ENCODE results near the gene PPIAL4G. TPM values are rescaled to one million over a fixed set of nuclear protein-coding genes. Genes with fewer than 3 reads are reported as not detected.
"Not testable (repeated sequence)": the region's sequence is repeated elsewhere in the genome, so short reads cannot be mapped to it uniquely, and the experiment has no call there.

PPIAL4G gene
- total RNA-seq, 1 donor from 2014 or later = not detected

DNA sequence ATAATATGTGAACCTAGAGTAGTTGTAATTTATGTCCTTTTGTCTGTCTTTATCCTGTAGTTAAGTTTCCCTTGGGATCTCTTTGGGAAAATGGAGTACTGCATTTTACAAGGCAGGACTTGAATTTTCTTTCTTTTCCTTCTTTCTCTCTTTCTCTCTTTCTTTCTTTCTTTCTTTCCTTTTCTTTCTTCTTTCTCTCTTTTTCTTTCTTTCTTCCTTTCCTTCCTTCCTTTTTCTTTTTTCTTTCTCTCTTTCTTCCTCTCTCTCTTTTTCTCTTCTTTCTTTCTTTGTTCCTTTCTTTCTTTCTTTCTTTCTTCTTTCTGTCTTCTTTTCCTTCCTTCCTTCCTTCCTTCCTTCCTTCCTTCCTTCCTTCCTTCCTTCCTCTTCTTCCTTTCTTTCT is 10.8 kb upstream of the PPIAL4G start:
- not testable (repeated sequence) for H3K27ac ChIP-seq (ENCODE audit: low read depth, low read length)

DNA sequence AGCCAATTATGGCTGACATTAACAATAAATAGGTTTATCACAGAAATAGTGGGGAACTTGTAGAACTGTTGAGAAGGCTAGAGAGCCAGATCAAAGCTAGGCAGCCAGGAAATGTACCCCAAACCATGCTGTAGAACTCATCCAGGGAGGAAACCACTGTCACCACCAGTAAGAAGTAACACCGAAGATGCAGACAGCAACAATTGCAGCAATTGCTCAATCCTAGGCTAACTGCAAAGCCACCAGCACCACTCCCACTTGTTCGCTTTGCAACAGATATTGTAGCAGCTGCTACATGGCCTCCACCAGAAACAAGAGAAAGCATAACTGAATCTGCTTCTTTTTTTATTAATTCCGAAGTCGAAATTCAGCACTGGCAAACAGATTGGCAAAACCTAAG is 2.0 kb downstream of the PPIAL4G start:
- not testable (repeated sequence) for H3K9me3 ChIP-seq (ENCODE audit: control insufficient read depth in 3 of 3, low read length in 3 of 3); H3K9ac ChIP-seq (ENCODE audit: low read depth in 1 of 3, low read length in 3 of 3); H3K4me1 ChIP-seq (ENCODE audit: control insufficient read depth in 3 of 3, insufficient read depth in 3 of 3, low read length in 3 of 3); H3K27me3 ChIP-seq (ENCODE audit: control insufficient read depth in 3 of 3, insufficient read depth in 3 of 3, low read length in 3 of 3); H3K36me3 ChIP-seq (ENCODE audit: control insufficient read depth in 3 of 3, insufficient read depth in 3 of 3, low read length in 3 of 3); H3K4me3 ChIP-seq (ENCODE audit: low read length in 3 of 3); H3K27ac ChIP-seq (ENCODE audit: low read depth, low read length)

More for the DNA sequence above, 10.8 kb upstream of the PPIAL4G start:
- not testable (repeated sequence) for H3K4me3 ChIP-seq (ENCODE audit: low read length in 3 of 3); H3K9ac ChIP-seq (ENCODE audit: low read depth in 1 of 3, low read length in 3 of 3); H3K36me3 ChIP-seq (ENCODE audit: control insufficient read depth in 3 of 3, insufficient read depth in 3 of 3, low read length in 3 of 3); H3K27me3 ChIP-seq (ENCODE audit: control insufficient read depth in 3 of 3, insufficient read depth in 3 of 3, low read length in 3 of 3); H3K4me1 ChIP-seq (ENCODE audit: control insufficient read depth in 3 of 3, insufficient read depth in 3 of 3, low read length in 3 of 3); H3K9me3 ChIP-seq (ENCODE audit: control insufficient read depth in 3 of 3, low read length in 3 of 3)

DNA sequence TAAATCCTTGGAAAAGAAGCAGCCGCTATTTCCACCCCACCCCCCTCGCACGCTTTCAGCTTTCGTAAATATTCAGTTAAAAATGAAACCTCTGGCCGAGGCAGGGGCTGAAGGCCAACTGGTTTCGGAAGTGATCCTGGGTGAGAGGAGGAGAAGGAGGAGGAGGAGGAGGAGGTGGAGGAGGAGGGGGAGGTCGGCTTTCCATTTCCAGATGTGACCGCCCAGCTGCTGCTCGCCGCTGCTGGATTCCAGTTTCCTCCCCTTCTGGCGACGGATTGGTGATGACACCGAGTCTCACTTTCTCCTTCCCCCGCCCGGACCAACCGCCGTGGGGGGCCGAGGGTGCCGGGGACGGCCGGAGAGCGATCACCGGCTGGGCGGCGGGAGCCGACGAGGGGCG is 23.4 kb downstream of the PPIAL4G start:
- not testable (repeated sequence) for H3K4me1 ChIP-seq (ENCODE audit: control insufficient read depth in 3 of 3, insufficient read depth in 3 of 3, low read length in 3 of 3); H3K27ac ChIP-seq (ENCODE audit: low read depth, low read length); H3K9ac ChIP-seq (ENCODE audit: low read depth in 1 of 3, low read length in 3 of 3); H3K9me3 ChIP-seq (ENCODE audit: control insufficient read depth in 3 of 3, low read length in 3 of 3); H3K36me3 ChIP-seq (ENCODE audit: control insufficient read depth in 3 of 3, insufficient read depth in 3 of 3, low read length in 3 of 3); H3K27me3 ChIP-seq (ENCODE audit: control insufficient read depth in 3 of 3, insufficient read depth in 3 of 3, low read length in 3 of 3)
- peak overlapping the region in 2 of 3 donors; percentile 55 to 59 for H3K4me3 ChIP-seq (ENCODE audit: low read length in 3 of 3)

DNA sequence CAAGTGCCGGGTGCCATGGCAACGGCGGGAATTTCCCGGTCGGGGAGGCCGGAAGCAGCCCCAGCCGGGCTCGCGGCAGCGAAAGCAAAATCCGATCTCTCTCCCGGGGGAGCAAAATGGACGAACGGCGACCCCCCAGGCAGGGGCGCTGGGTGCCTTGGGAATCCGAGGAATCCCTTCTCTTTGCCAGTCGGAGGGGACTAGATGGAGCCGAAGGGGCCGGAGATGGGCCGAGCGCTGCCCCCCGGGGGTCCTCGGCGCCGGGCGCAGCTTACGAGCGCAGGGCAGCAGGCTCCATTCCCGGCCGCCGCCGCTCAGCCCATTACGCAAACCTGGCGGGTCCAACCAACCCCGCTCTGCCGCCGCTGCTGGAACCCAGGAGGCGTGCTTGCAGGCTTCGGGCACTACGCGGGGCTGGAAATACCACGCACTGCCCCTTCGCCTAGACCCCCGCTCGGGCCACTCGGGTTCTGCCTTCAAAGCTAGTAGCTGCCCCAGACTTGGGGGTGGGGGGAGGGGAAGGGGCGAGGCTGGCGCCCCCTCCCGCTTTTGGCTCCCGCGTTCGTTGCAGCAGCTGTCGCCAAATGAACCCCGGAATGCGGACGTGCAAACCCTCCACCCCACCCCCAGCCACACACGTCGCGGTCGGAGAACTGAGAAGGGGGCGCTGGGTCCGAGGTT is 24.1 kb downstream of the PPIAL4G start:
- H3K27me3 ChIP-seq (ENCODE audit: control insufficient read depth in 3 of 3, insufficient read depth in 3 of 3, low read length in 3 of 3); H3K4me1 ChIP-seq (ENCODE audit: control insufficient read depth in 3 of 3, insufficient read depth in 3 of 3, low read length in 3 of 3); H3K9me3 ChIP-seq (ENCODE audit: control insufficient read depth in 3 of 3, low read length in 3 of 3); H3K36me3 ChIP-seq (ENCODE audit: control insufficient read depth in 3 of 3, insufficient read depth in 3 of 3, low read length in 3 of 3): not testable (repeated sequence)
- Histone ChIP-seq H3K4me3 (ENCODE audit: low read length in 3 of 3) (peak overlapping the region; percentile 55 to 60 (median 59)), H3K27ac (ENCODE audit: low read depth, low read length) (peak overlapping the region; percentile 30), H3K9ac (ENCODE audit: low read depth in 1 of 3, low read length in 3 of 3) (peak overlapping the region in 1 of 3 donors; percentile 33)

DNA sequence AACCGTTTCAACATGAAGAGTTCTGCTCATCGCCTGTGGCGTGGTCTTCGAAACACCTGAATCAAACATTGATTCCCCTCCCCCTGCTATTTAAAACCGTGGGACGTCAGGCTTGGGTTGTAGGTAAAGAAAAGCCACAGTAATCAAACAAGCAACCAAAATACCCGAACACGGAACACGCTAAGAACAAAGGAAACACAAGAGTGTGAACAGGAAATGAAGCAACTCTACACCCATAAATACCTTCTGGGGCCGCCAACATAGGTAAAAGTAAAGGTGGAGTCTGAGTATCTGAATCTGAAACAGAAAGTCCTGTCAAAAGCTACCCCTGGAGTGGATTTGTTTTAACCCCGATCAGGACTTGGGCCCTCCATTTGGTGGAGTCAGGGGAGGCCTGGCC is 24.7 kb downstream of the PPIAL4G start:
- H3K4me3 ChIP-seq (ENCODE audit: low read length in 3 of 3); H3K36me3 ChIP-seq (ENCODE audit: control insufficient read depth in 3 of 3, insufficient read depth in 3 of 3, low read length in 3 of 3); H3K27me3 ChIP-seq (ENCODE audit: control insufficient read depth in 3 of 3, insufficient read depth in 3 of 3, low read length in 3 of 3); H3K9ac ChIP-seq (ENCODE audit: low read depth in 1 of 3, low read length in 3 of 3); H3K4me1 ChIP-seq (ENCODE audit: control insufficient read depth in 3 of 3, insufficient read depth in 3 of 3, low read length in 3 of 3); H3K27ac ChIP-seq (ENCODE audit: low read depth, low read length); H3K9me3 ChIP-seq (ENCODE audit: control insufficient read depth in 3 of 3, low read length in 3 of 3): not testable (repeated sequence)

DNA sequence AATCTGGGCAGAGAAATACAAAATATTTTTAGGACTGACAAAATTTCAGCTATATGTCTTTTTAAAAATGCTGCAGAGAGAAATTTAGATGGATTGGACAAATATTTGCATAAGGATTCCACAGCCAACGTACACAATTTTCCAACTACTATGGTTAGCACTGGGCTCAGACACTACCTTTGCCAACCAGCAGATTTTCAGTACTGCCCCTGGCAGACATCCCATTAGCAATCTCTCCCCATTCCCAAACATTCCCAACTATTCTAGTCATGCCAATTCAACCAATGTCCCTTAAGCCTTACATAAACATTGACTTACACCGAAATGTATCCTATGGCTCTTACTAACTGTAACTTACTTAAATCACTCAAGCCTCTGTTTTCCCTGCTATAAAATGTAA is 30.3 kb downstream of the PPIAL4G start:
- H3K4me3 ChIP-seq (ENCODE audit: low read length in 3 of 3); H3K9me3 ChIP-seq (ENCODE audit: control insufficient read depth in 3 of 3, low read length in 3 of 3); H3K36me3 ChIP-seq (ENCODE audit: control insufficient read depth in 3 of 3, insufficient read depth in 3 of 3, low read length in 3 of 3); H3K27me3 ChIP-seq (ENCODE audit: control insufficient read depth in 3 of 3, insufficient read depth in 3 of 3, low read length in 3 of 3); H3K9ac ChIP-seq (ENCODE audit: low read depth in 1 of 3, low read length in 3 of 3); H3K4me1 ChIP-seq (ENCODE audit: control insufficient read depth in 3 of 3, insufficient read depth in 3 of 3, low read length in 3 of 3); H3K27ac ChIP-seq (ENCODE audit: low read depth, low read length): not testable (repeated sequence)

DNA sequence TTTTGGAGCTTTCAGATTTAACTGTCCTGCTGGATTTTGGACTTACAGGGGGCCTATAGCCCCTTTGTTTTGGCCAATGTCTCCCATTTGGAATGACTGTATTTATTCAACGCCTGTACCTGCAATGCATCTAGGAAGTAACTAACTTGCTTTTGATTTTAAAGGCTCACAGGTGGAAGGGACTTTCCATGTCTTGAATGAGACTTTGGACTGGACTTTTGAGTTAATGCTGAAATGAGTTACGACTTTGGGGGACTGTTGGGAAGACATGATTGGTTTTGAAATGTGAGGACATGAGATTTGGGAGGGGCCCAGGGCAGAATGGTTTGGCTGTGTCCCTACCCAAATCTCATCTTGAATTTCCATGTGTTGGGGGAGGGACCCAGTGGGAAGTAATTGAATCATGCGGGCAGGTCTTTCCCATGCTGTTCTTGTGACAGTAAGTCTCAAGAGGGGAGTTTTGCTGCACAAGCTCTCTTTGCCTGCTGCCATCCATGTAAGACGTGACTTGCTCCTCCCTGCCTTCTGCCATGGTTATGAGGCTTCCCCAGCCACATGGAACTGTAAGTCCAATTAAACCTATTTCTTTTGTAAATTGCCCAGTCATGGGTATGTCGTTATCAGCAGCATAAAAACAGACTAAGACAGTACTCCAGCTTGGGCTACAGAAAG is 43.3 kb downstream of the PPIAL4G start:
- not testable (repeated sequence) for H3K4me1 ChIP-seq (ENCODE audit: control insufficient read depth in 3 of 3, insufficient read depth in 3 of 3, low read length in 3 of 3); H3K4me3 ChIP-seq (ENCODE audit: low read length in 3 of 3); H3K27me3 ChIP-seq (ENCODE audit: control insufficient read depth in 3 of 3, insufficient read depth in 3 of 3, low read length in 3 of 3); H3K9me3 ChIP-seq (ENCODE audit: control insufficient read depth in 3 of 3, low read length in 3 of 3); H3K36me3 ChIP-seq (ENCODE audit: control insufficient read depth in 3 of 3, insufficient read depth in 3 of 3, low read length in 3 of 3); H3K27ac ChIP-seq (ENCODE audit: low read depth, low read length); H3K9ac ChIP-seq (ENCODE audit: low read depth in 1 of 3, low read length in 3 of 3)

DNA sequence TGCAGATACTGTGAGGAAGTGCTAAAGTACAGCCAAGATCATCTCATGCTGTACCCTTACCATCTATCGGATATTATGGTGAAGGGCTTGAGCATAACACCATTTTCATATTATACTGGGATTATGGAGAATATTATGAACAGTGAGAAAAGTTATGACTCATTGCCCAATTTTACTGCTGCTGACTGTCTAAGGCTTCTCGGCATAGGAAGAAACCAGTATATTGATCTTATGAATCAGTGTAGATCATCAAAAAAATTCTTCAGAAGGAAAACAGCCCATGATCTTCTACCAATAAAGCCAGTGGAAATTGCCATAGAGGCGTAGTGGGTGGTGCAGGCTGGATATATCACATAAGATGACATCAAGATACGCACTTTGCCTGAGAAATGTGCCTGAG is 47.7 kb downstream of the PPIAL4G start:
- no peak overlapping the region for H3K27ac ChIP-seq (ENCODE audit: low read depth, low read length)

DNA sequence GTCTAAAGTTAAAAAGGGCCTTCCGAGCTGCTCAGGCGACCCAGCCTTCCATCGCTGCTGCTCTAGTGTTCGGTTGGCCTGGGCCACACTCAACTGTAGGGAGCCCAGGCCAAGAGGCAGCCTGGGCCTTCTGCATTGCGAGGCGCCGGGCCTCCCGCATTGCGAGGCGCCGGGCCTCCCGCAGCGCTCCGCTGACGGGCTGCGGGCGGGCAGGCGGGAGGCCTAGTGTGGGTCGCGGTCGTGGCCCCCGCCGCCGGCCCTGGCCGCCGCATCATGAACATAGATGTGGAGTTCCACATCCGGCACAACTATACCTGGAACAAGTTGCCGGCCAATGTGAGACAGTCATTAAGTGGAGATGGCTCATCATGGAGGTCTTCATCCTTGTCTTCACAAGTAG is 48.3 kb downstream of the PPIAL4G start:
- H3K4me3 ChIP-seq (ENCODE audit: low read length in 3 of 3) = no peak overlapping the region
- H3K4me1 ChIP-seq (ENCODE audit: control insufficient read depth in 3 of 3, insufficient read depth in 3 of 3, low read length in 3 of 3) = no peaks in the 10 kb centered on the region
- no peak overlapping the region for H3K27ac ChIP-seq (ENCODE audit: low read depth, low read length)
- H3K36me3 ChIP-seq (ENCODE audit: control insufficient read depth in 3 of 3, insufficient read depth in 3 of 3, low read length in 3 of 3) = no peaks in the 10 kb centered on the region
- H3K27me3 ChIP-seq (ENCODE audit: control insufficient read depth in 3 of 3, insufficient read depth in 3 of 3, low read length in 3 of 3) = no peaks in the 10 kb centered on the region
- no peak overlapping the region for H3K9ac ChIP-seq (ENCODE audit: low read depth in 1 of 3, low read length in 3 of 3)
- H3K9me3 ChIP-seq (ENCODE audit: control insufficient read depth in 3 of 3, low read length in 3 of 3) = no peaks in the 10 kb centered on the region

More for the DNA sequence above, 47.7 kb downstream of the PPIAL4G start:
- Histone ChIP-seq H3K4me1 (ENCODE audit: control insufficient read depth in 3 of 3, insufficient read depth in 3 of 3, low read length in 3 of 3) (no peaks in the 10 kb centered on the region), H3K27me3 (ENCODE audit: control insufficient read depth in 3 of 3, insufficient read depth in 3 of 3, low read length in 3 of 3) (no peaks in the 10 kb centered on the region), H3K9ac (ENCODE audit: low read depth in 1 of 3, low read length in 3 of 3) (no peak overlapping the region), H3K4me3 (ENCODE audit: low read length in 3 of 3) (no peak overlapping the region), H3K9me3 (ENCODE audit: control insufficient read depth in 3 of 3, low read length in 3 of 3) (no peaks in the 10 kb centered on the region), H3K36me3 (ENCODE audit: control insufficient read depth in 3 of 3, insufficient read depth in 3 of 3, low read length in 3 of 3) (no peaks in the 10 kb centered on the region)

DNA sequence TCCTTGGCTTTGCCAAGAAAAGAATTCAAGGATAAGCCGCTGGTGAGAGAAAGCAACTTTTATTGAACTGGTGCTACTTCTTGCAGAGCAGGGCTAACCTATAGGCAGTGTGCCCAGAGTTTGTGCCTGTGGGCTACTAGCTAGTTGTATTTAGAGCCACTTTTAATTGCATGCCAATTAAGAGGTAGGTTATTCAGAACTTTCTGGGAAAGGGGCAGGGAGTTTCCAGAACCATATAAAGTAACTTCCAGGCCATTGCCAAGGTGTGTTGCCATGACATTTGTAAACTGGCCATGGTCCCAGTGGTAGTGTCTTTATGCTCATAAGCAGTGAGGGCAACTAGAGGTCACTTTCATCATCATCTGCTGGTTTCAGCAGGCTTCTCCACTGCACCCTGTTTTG is 50.2 kb downstream of the PPIAL4G start:
- H3K9me3 ChIP-seq (ENCODE audit: control insufficient read depth in 3 of 3, low read length in 3 of 3); H3K4me1 ChIP-seq (ENCODE audit: control insufficient read depth in 3 of 3, insufficient read depth in 3 of 3, low read length in 3 of 3); H3K36me3 ChIP-seq (ENCODE audit: control insufficient read depth in 3 of 3, insufficient read depth in 3 of 3, low read length in 3 of 3); H3K4me3 ChIP-seq (ENCODE audit: low read length in 3 of 3); H3K9ac ChIP-seq (ENCODE audit: low read depth in 1 of 3, low read length in 3 of 3); H3K27me3 ChIP-seq (ENCODE audit: control insufficient read depth in 3 of 3, insufficient read depth in 3 of 3, low read length in 3 of 3); H3K27ac ChIP-seq (ENCODE audit: low read depth, low read length): not testable (repeated sequence)
